ENCODE data around the gene GRM1. TPM values are rescaled to one million over a fixed set of nuclear protein-coding genes. Genes with fewer than 3 reads are reported as not detected.

GRM1 gene
- total RNA-seq, 2 donors from 2014 or later: 0.54 TPM; not detected in 1

DNA sequence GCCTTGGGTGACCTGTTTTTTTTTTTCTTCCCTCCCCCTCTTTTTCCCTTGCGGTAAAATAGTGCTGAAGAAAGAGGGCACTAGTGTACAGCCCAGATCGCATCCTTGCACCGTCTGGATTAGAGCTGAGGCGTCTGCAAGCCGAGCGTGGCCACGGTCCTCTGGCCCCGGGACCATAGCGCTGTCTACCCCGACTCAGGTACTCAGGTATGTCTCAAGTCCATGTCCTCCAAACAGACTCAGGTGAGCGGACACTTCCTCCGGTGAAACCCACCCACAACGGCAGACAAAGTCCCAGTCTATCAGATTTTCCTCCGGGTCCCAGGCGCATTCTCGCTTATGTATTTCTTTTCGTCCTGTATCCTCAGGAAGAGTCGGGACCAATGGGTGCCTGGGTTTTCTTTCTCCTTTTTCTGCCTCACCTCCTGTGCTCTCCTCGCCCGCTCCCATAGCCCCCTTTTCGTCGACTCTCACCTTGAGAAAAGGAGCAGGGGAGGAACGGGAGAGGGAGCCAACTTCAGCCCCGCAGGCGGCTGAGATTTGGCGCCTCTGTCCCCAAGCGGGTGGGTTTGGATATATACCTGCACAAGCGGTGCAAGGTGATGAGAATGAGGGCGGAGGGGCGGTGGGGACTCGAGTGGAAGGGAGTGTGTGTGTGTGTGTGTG, 1.1 kb upstream of the GRM1 start:
- ATAC-seq (ENCODE audit: insufficient number of reproducible peaks, low FRiP score, low read depth) (no peak), DNase-seq (ENCODE audit: low spot score) (no peak)
- Histone ChIP-seq H3K36me3 (no peaks in the 10 kb centered on the region), H3K27ac (no peak overlapping the region), H3K9me3 (no peaks in the 10 kb centered on the region), H3K4me1 (ENCODE audit: control insufficient read depth in 1 of 2, low read depth in 2 of 2) (no peaks in the 10 kb centered on the region), H3K4me3 (no peak overlapping the region), H3K27me3 (replicated peaks; ENCODE audit: insufficient read depth) (no peaks in the 10 kb centered on the region)
- TF ChIP-seq, protein P1, sequence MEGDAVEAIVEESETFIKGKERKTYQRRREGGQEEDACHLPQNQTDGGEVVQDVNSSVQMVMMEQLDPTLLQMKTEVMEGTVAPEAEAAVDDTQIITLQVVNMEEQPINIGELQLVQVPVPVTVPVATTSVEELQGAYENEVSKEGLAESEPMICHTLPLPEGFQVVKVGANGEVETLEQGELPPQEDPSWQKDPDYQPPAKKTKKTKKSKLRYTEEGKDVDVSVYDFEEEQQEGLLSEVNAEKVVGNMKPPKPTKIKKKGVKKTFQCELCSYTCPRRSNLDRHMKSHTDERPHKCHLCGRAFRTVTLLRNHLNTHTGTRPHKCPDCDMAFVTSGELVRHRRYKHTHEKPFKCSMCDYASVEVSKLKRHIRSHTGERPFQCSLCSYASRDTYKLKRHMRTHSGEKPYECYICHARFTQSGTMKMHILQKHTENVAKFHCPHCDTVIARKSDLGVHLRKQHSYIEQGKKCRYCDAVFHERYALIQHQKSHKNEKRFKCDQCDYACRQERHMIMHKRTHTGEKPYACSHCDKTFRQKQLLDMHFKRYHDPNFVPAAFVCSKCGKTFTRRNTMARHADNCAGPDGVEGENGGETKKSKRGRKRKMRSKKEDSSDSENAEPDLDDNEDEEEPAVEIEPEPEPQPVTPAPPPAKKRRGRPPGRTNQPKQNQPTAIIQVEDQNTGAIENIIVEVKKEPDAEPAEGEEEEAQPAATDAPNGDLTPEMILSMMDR (IDR thresholded peaks at IDR 0.05): no peak

DNA sequence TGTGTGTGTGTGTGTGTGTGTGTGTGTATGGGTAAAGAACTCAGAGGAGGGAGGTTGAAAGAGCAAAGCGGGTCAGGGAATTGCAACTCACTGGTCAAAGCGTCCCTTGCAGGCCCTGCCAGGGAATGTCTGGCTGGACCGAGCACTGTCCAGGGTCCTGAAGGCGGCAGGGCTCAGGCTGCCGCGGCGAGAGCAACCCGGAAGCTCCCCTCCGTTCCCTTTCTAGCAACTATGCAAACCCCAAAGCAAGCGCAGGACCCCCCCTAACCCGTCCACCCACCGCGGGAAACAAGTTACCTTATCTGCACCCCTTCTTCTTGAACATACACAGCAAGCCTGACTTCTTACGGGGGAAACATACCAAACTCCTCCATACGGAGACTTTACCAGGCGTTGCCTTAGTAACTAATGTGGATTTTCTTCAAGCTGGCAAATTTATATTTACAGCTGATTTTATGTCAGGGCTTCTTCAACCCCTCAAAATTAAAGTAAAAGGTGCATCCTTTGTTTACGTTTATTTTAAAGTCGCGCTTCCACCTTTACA, 538 bp upstream of the GRM1 start:
- TF ChIP-seq, protein P1 (IDR thresholded peaks at IDR 0.05): no peak
- no peak for DNase-seq (ENCODE audit: low spot score)

DNA sequence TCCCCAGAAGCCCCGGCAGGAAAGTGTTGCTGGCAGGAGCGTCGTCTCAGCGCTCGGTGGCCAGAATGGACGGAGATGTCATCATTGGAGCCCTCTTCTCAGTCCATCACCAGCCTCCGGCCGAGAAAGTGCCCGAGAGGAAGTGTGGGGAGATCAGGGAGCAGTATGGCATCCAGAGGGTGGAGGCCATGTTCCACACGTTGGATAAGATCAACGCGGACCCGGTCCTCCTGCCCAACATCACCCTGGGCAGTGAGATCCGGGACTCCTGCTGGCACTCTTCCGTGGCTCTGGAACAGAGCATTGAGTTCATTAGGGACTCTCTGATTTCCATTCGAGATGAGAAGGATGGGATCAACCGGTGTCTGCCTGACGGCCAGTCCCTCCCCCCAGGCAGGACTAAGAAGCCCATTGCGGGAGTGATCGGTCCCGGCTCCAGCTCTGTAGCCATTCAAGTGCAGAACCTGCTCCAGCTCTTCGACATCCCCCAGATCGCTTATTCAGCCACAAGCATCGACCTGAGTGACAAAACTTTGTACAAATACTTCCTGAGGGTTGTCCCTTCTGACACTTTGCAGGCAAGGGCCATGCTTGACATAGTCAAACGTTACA, 817 bp downstream of the GRM1 start:
- TF ChIP-seq, protein P1 (IDR thresholded peaks at IDR 0.05): no peak
- DNase-seq (ENCODE audit: low spot score) (no peak), ATAC-seq (ENCODE audit: insufficient number of reproducible peaks, low FRiP score, low read depth) (no peak)
- no peak overlapping the region for H3K27ac ChIP-seq
- no peak overlapping the region for H3K4me3 ChIP-seq
- no peaks in the 10 kb centered on the region for H3K4me1 ChIP-seq (ENCODE audit: control insufficient read depth in 1 of 2, low read depth in 2 of 2)
- H3K9me3 ChIP-seq: no peaks in the 10 kb centered on the region
- H3K27me3 ChIP-seq (replicated peaks; ENCODE audit: insufficient read depth): no peaks in the 10 kb centered on the region
- no peaks in the 10 kb centered on the region for H3K36me3 ChIP-seq

More for the DNA sequence above, 538 bp upstream of the GRM1 start:
- no peaks in the 10 kb centered on the region for H3K27me3 ChIP-seq (replicated peaks; ENCODE audit: insufficient read depth)
- peak overlapping the region; percentile 41 for H3K4me3 ChIP-seq
- H3K36me3 ChIP-seq: no peaks in the 10 kb centered on the region
- no peaks in the 10 kb centered on the region for H3K4me1 ChIP-seq (ENCODE audit: control insufficient read depth in 1 of 2, low read depth in 2 of 2)
- H3K27ac ChIP-seq: no peak overlapping the region
- no peaks in the 10 kb centered on the region for H3K9me3 ChIP-seq
- no peak for ATAC-seq (ENCODE audit: insufficient number of reproducible peaks, low FRiP score, low read depth)

DNA sequence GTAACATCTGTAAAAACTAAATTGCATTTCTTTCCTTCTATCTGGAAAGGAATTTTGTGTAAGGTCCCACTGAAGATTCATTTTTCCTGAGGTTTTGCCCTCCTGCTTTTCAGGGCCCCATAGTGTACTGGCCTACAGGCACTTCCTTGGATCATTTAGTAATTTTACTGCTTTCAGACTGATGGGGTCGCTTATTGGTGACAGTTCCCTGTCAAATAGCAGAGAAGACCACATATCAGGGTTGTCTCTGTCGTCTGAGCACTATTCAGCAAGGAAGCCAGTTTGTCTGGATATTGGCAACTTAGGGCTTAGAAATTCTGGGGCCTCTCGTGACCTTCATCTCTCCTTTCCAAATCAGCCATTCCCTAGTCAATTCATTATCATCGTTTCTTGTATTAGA, 3.5 kb downstream of the GRM1 start:
- no peak for DNase-seq (ENCODE audit: low spot score)
- H3K4me1 ChIP-seq (ENCODE audit: control insufficient read depth in 1 of 2, low read depth in 2 of 2): no peaks in the 10 kb centered on the region
- TF ChIP-seq, protein P1 (IDR thresholded peaks at IDR 0.05): no peak
- no peaks in the 10 kb centered on the region for H3K36me3 ChIP-seq
- H3K4me3 ChIP-seq: no peak overlapping the region
- no peaks in the 10 kb centered on the region for H3K9me3 ChIP-seq
- no peaks in the 10 kb centered on the region for H3K27me3 ChIP-seq (replicated peaks; ENCODE audit: insufficient read depth)
- no peak for ATAC-seq (ENCODE audit: insufficient number of reproducible peaks, low FRiP score, low read depth)
- no peak overlapping the region for H3K27ac ChIP-seq

DNA sequence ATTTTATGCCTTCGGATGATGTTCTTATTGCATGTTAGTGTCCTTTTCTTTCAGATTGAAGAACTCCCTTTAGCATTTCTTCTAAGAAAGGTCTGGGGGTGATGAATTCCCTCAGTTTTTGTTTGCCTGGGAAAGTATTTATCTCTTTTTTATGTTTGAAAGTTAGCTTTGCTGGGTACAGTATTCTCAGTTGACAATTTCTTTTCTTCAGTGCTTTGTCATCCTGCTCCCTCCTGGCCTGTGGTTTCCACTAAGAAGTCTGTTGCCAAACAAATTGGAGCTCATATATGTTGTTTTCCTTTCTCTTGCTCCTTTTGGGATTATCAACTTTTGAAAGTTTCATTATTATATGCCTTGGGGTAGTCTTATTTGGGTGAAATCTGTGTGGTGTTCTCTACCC, 11.5 kb downstream of the GRM1 start:
- no peaks in the 10 kb centered on the region for H3K27me3 ChIP-seq (replicated peaks; ENCODE audit: insufficient read depth)
- DNase-seq (ENCODE audit: low spot score) (no peak), ATAC-seq (ENCODE audit: insufficient number of reproducible peaks, low FRiP score, low read depth) (no peak)
- H3K9me3 ChIP-seq: peaks cover 19% of the 10 kb centered on the region
- no peaks in the 10 kb centered on the region for H3K4me1 ChIP-seq (ENCODE audit: control insufficient read depth in 1 of 2, low read depth in 2 of 2)
- no peak overlapping the region for H3K27ac ChIP-seq
- H3K4me3 ChIP-seq: no peak overlapping the region
- no peaks in the 10 kb centered on the region for H3K36me3 ChIP-seq
- TF ChIP-seq, protein P1 (IDR thresholded peaks at IDR 0.05): no peak

Measured in thoracic aorta (tissue), 2 donors.